Small intestine (tissue), 7 donors: ENCODE results near the gene DUSP19. TPM values are rescaled to one million over a fixed set of nuclear protein-coding genes. Genes with fewer than 3 reads are reported as not detected.
A peak's percentile ranks its signal among the peaks of the same experiment; 100 is the strongest.

Source experiments
- DNase-seq, 2 donors: peaks; one replicate each; pipeline versions ENCODE4 v3.0.0 to v3.0.0-alpha.2; 2013
- FAIRE-seq: peaks from 2 replicates; lab custom pipeline; 2012; peaks lifted over from hg19 to GRCh38; lab: Jason Lieb, UNC
- H3K27ac ChIP-seq, 3 donors: one replicate each; pipeline ENCODE4 v1.5.1; 2013; ENCODE audit warnings: low read length in 2 of 3, mild to moderate bottlenecking in 2 of 3, control low read depth in 1 of 3, inconsistent platforms in 1 of 3, low read depth in 1 of 3, moderate library complexity in 1 of 3
- H3K27me3 ChIP-seq, 3 donors: one replicate each; pipeline ENCODE4 v1.6.1; 2013; ENCODE audit warnings: low read length in 3 of 3, inconsistent platforms in 1 of 3; ENCODE audit not compliant: control insufficient read depth in 3 of 3, insufficient read depth in 3 of 3
- H3K36me3 ChIP-seq, 3 donors: one replicate each; pipeline ENCODE4 v1.6.1; 2013; ENCODE audit warnings: low read length in 3 of 3, inconsistent platforms in 1 of 3, low read depth in 1 of 3, mild to moderate bottlenecking in 1 of 3, moderate library complexity in 1 of 3; ENCODE audit not compliant: control insufficient read depth in 3 of 3, insufficient read depth in 2 of 3
- H3K4me1 ChIP-seq, 3 donors: one replicate each; pipeline ENCODE4 v1.6.1; 2013; ENCODE audit warnings: low read length in 2 of 3, inconsistent platforms in 1 of 3, low read depth in 1 of 3, mild to moderate bottlenecking in 1 of 3, moderate library complexity in 1 of 3; ENCODE audit not compliant: control insufficient read depth in 3 of 3, insufficient read depth in 2 of 3
- H3K4me3 ChIP-seq, 3 donors: one replicate each; pipeline ENCODE4 v1.5.1; 2013; ENCODE audit warnings: low read length in 3 of 3, control low read depth in 1 of 3, inconsistent platforms in 1 of 3, low read depth in 1 of 3, mild to moderate bottlenecking in 1 of 3, moderate library complexity in 1 of 3
- H3K9me3 ChIP-seq, 2 donors: one replicate each; pipeline ENCODE4 v1.6.1; 2013; ENCODE audit warnings: low read depth in 1 of 2, low read length in 1 of 2; ENCODE audit not compliant: control insufficient read depth in 2 of 2, insufficient read depth in 1 of 2
- WGBS, 3 donors: extraction: QIAGEN DNeasy Blood & Tissue Kit; methylation state at CpG; one replicate each; pipeline ENCODE4 v1.1.7; 2013; 5-methylcytosine and 5-hydroxymethylcytosine counted together
- polyA plus RNA-seq, 4 donors: library from polyadenylated mRNA; stranded (reverse) in 3 of 4; unstranded in 1 of 4; fragments of 200-250 nt in 3 of 4; fragments of 120-200 nt in 1 of 4; gene quantifications; one replicate each; pipeline versions ENCODE4 v1.2.1 to v1.2.3, GENCODE V29; 2013
- donor health status: healthy with polysubstance abuse.
- donor health status: control.
- donor health status: control.
- donor health status: Bipolar disorder and iron deficiency.
- donor health status: healthy.

DUSP19 gene
- polyA plus RNA-seq, 4 donors: 0.81 to 3.0 (median 2.2) TPM

- H3K27ac ChIP-seq: peak overlapping the region; percentile 44 to 88 (median 86)
- H3K4me1 ChIP-seq: peaks cover 0 to 4% (median 0%) of the 10 kb centered on the region in 3 donors
- 0 to 3% (median 2%) methylated on average over 8 of the region's 8 CpGs for WGBS, 3 donors
- H3K36me3 ChIP-seq: no peaks in the 10 kb centered on the region
- DNase-seq (no peak), FAIRE-seq (no peak)
- H3K27me3 ChIP-seq: no peaks in the 10 kb centered on the region
- peak overlapping the region; percentile 12 to 81 (median 60) for H3K4me3 ChIP-seq
- H3K9me3 ChIP-seq: no peaks in the 10 kb centered on the region
Observed at GRCh38 chr2:183078163-183078463, 434 bp upstream of the DUSP19 start.

GRCh38 chr2:183079139-183079775, 710 bp downstream of the DUSP19 start:
- Histone ChIP-seq H3K9me3 (no peaks in the 10 kb centered on the region), H3K27ac (peak overlapping the region; percentile 68 to 88 (median 86)), H3K4me1 (peaks cover 0 to 4% (median 0%) of the 10 kb centered on the region in 3 donors), H3K36me3 (no peaks in the 10 kb centered on the region), H3K4me3 (peak overlapping the region; percentile 48 to 81 (median 60)), H3K27me3 (no peaks in the 10 kb centered on the region)
- DNase-seq: peak in 1 of 2 donors; percentile 35
- no peak for FAIRE-seq
- 13 to 20% (median 13%) methylated on average over 13 of the region's 13 CpGs for WGBS, 3 donors

- Histone ChIP-seq H3K27me3 (no peaks in the 10 kb centered on the region), H3K27ac (no peak overlapping the region), H3K36me3 (no peaks in the 10 kb centered on the region), H3K9me3 (no peaks in the 10 kb centered on the region), H3K4me1 (peaks cover 0 to 4% (median 0%) of the 10 kb centered on the region in 3 donors), H3K4me3 (no peak overlapping the region)
- FAIRE-seq (no peak), DNase-seq (no peak)
- WGBS, 3 donors: 46 to 67% (median 47%) methylated on average over 1 of the region's 1 CpG
Observed at GRCh38 chr2:183081911-183082310, 3.4 kb downstream of the DUSP19 start.

- H3K4me3 ChIP-seq: no peak overlapping the region
- peaks cover 0 to 3% (median 0%) of the 10 kb centered on the region in 3 donors for H3K4me1 ChIP-seq
- H3K36me3 ChIP-seq: peaks cover 0 to 3% (median 0%) of the 10 kb centered on the region in 3 donors
- no peaks in the 10 kb centered on the region for H3K9me3 ChIP-seq
- DNase-seq (no peak), FAIRE-seq (no peak)
- H3K27me3 ChIP-seq: no peaks in the 10 kb centered on the region
- no peak overlapping the region for H3K27ac ChIP-seq
- WGBS, 3 donors: 79 to 89% (median 83%) methylated on average over 2 to 3 of the region's 3 CpGs
Observed at GRCh38 chr2:183088061-183088460, 9.5 kb downstream of the DUSP19 start.

- FAIRE-seq: no peak
Observed at GRCh38 chr2:183089192-183089851, 10.8 kb downstream of the DUSP19 start.

GRCh38 chr2:183091318-183091953, 12.9 kb downstream of the DUSP19 start:
- H3K36me3 ChIP-seq: peaks cover 0 to 3% (median 0%) of the 10 kb centered on the region in 3 donors
- FAIRE-seq: no peak
- peak overlapping the region in 1 of 3 donors; percentile 20 for H3K4me3 ChIP-seq
- H3K27me3 ChIP-seq: no peaks in the 10 kb centered on the region
- H3K9me3 ChIP-seq: no peaks in the 10 kb centered on the region
- H3K4me1 ChIP-seq: peaks cover 0 to 3% (median 0%) of the 10 kb centered on the region in 3 donors
- 56 to 75% (median 63%) methylated on average over 7 of the region's 7 CpGs for WGBS, 3 donors
- no peak overlapping the region for H3K27ac ChIP-seq
- peak in 1 of 2 donors; percentile 87 for DNase-seq

More at GRCh38 chr2:183089192-183089851, 10.8 kb downstream of the DUSP19 start:
- peak in 1 of 2 donors; percentile 32 for DNase-seq
- Histone ChIP-seq H3K9me3 (no peaks in the 10 kb centered on the region), H3K4me1 (peaks cover 0 to 3% (median 0%) of the 10 kb centered on the region in 3 donors), H3K27ac (no peak overlapping the region), H3K4me3 (no peak overlapping the region), H3K36me3 (peaks cover 0 to 3% (median 0%) of the 10 kb centered on the region in 3 donors), H3K27me3 (no peaks in the 10 kb centered on the region)
- 77 to 87% (median 77%) methylated on average over 6 of the region's 6 CpGs for WGBS, 3 donors

- DNase-seq (no peak), FAIRE-seq (no peak)
- peaks cover 0 to 3% (median 0%) of the 10 kb centered on the region in 3 donors for H3K36me3 ChIP-seq
- H3K9me3 ChIP-seq: no peaks in the 10 kb centered on the region
- H3K4me1 ChIP-seq: peaks cover 0 to 3% (median 0%) of the 10 kb centered on the region in 3 donors
- 94 to 100% (median 97%) methylated on average over 2 of the region's 2 CpGs for WGBS, 3 donors
- no peak overlapping the region for H3K4me3 ChIP-seq
- no peak overlapping the region for H3K27ac ChIP-seq
- H3K27me3 ChIP-seq: no peaks in the 10 kb centered on the region
Observed at GRCh38 chr2:183091954-183092345, 13.4 kb downstream of the DUSP19 start.

GRCh38 chr2:183093857-183094657, 15.5 kb downstream of the DUSP19 start:
- H3K4me1 ChIP-seq: peaks cover 0 to 3% (median 0%) of the 10 kb centered on the region in 3 donors
- H3K36me3 ChIP-seq: peaks cover 0 to 3% (median 0%) of the 10 kb centered on the region in 3 donors
- no peak overlapping the region for H3K4me3 ChIP-seq
- 46 to 56% (median 54%) methylated on average over 2 of the region's 2 CpGs for WGBS, 3 donors
- no peak for FAIRE-seq
- H3K27me3 ChIP-seq: no peaks in the 10 kb centered on the region
- H3K27ac ChIP-seq: no peak overlapping the region
- no peaks in the 10 kb centered on the region for H3K9me3 ChIP-seq
- DNase-seq: peak in 1 of 2 donors; percentile 6
